Naive B cell (primary cell): Measurements from ENCODE around the gene HSD17B14. TPM values are rescaled to one million over a fixed set of nuclear protein-coding genes. Genes with fewer than 3 reads are reported as not detected.
"Not testable (repeated sequence)": the region's sequence is repeated elsewhere in the genome, so short reads cannot be mapped to it uniquely, and the experiment has no call there.

Source experiments
- ATAC-seq, 2 donors: fragments of 150-1000 bp; cut with Tn5 transposase; 2 replicates each; pipeline ENCODE4 v1.10.0; 2021; ENCODE audit warnings: low read depth in 2 of 2, mild to moderate bottlenecking in 2 of 2, moderate library complexity in 2 of 2
- DNase-seq: peaks from one replicate; pipeline ENCODE4 v3.0.0; 2022
- H3K27ac Mint-ChIP-seq, 6 donors: one replicate each; pipeline ENCODE4 v1.8.0; 2020 to 2022; ENCODE audit warnings: mild to moderate bottlenecking in 6 of 6, mixed read lengths in 6 of 6, moderate library complexity in 5 of 6, inconsistent platforms in 2 of 6
- H3K27me3 Mint-ChIP-seq, 3 donors: one replicate each; pipeline ENCODE4 v1.8.0; 2021 to 2022; ENCODE audit warnings: mixed read lengths in 3 of 3, mild to moderate bottlenecking in 1 of 3
- H3K36me3 Mint-ChIP-seq, 2 donors: one replicate each; pipeline ENCODE4 v1.8.0; 2020 to 2022; ENCODE audit warnings: mixed read lengths in 2 of 2, inconsistent platforms in 1 of 2, mild to moderate bottlenecking in 1 of 2
- H3K4me1 Mint-ChIP-seq, 3 donors: one replicate each; pipeline ENCODE4 v1.8.0; 2020 to 2022; ENCODE audit warnings: mixed read lengths in 3 of 3, inconsistent platforms in 1 of 3, mild to moderate bottlenecking in 1 of 3, moderate library complexity in 1 of 3
- H3K4me3 Mint-ChIP-seq, 8 donors: one replicate each; pipeline ENCODE4 v1.8.0; 2020 to 2022; ENCODE audit warnings: mild to moderate bottlenecking in 8 of 8, mixed read lengths in 8 of 8, moderate library complexity in 8 of 8, inconsistent platforms in 2 of 8
- H3K9me3 Mint-ChIP-seq, 7 donors: one replicate each; pipeline ENCODE4 v1.8.0; 2020 to 2022; ENCODE audit warnings: mixed read lengths in 7 of 7, mild to moderate bottlenecking in 5 of 7, inconsistent platforms in 2 of 7, moderate library complexity in 1 of 7
- polyA plus RNA-seq, 6 donors: library from polyadenylated mRNA; unstranded; fragments of 300-500 nt; fragmentation: Illumina TruSeq; gene quantifications; one replicate each; pipeline ENCODE4 v1.2.3, GENCODE V29; 2021; ENCODE audit warnings: low read depth in 6 of 6

The HSD17B14 gene
- polyA plus RNA-seq = 1 to 10 TPM in 4 of 6 donors, under 1 TPM in 1, not detected in 1; 1.00 to 3.3 (median 1.4) TPM

DNA sequence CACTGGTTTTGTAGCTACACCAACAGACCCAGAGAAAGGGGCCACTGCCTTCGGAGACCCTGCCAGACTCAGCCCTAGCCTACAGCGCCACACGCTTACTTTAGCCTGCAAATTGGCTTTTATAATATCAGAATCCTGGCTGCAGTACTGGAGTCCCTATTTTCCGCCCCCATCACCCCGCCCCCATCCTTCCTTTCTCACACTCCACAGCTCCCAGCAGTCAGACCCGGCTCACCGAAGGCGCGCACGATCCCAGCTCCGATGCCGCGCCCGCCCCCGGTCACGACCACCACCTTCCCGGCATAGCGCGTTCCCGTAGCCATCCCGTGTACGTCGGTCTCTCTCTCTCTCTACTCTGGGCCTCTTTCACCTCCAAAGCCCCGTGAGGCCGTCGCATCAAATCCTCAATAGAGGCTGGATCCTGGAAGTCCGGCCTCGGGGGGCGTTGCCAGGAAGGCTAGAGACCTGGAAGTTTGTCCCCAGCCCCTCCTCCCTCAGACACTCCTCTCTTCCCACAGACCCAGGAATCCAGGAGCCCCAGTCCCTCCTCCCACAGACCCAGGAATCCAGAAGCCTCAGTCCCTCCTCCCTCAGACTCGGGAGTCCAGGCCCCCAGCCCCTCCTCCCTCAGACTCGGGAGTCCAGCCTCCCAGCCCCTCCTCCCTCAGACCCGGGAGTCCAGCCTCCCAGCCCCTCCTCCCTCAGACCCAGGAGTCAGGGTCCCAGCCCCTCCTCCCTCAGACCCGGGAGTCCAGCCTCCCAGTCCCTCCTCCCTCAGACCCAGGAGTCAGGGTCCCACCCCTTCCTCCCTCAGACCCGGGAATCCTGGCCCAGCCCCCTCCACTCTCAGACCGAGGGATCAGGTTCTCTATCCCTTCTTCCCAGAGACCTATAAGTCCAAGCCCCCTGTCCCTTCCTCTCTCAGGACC is at the start of gene HSD17B14:
Gene HSD17B14 (minus strand): TSS at position 403 of the 929 bp plus-strand sequence. CDS start 80 bp downstream, at position 323.
- peaks cover 16 to 25% (median 25%) of the 10 kb centered on the region in 3 donors for H3K4me1 Mint-ChIP-seq
- peak within 1 kb of the TSS; percentile 90 to 99 (median 93) for H3K27ac Mint-ChIP-seq
- H3K36me3 Mint-ChIP-seq = no peaks in the 10 kb centered on the region
- H3K27me3 Mint-ChIP-seq = peaks cover 0 to 14% (median 0%) of the 10 kb centered on the region in 3 donors
- ATAC-seq (peak; percentile 20), DNase-seq (no peak)
- peak within 1 kb of the TSS; percentile 85 to 96 (median 93) for H3K4me3 Mint-ChIP-seq
- H3K9me3 Mint-ChIP-seq = no peaks in the 10 kb centered on the region

DNA sequence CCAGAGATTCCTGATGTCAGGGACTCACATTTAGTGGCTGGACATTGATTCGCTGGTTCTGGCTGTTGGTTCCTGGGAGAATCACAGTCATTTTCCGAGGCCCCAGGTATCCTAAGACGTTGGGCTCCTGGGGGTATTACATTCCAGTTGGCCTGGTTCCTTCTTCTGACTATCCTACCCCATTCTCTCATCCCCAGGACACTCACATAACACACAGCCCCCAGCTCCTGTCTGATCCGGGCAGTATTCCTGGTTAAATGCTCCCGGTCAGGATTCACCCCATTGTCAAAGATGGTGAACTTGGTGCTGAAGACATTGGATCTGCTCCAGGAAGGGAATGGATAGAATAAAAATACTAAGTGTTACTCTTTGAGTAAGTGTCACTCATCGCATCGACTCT is 47.4 kb upstream of the HSD17B14 start:
- H3K4me3 Mint-ChIP-seq = no peak overlapping the region
- H3K9me3 Mint-ChIP-seq = peaks cover 0 to 2% (median 0%) of the 10 kb centered on the region in 7 donors
- H3K36me3 Mint-ChIP-seq = no peaks in the 10 kb centered on the region
- no peak overlapping the region for H3K27ac Mint-ChIP-seq
- DNase-seq (no peak), ATAC-seq (no peak)
- peaks cover 0 to 6% (median 4%) of the 10 kb centered on the region in 3 donors for H3K4me1 Mint-ChIP-seq
- no peaks in the 10 kb centered on the region for H3K27me3 Mint-ChIP-seq

DNA sequence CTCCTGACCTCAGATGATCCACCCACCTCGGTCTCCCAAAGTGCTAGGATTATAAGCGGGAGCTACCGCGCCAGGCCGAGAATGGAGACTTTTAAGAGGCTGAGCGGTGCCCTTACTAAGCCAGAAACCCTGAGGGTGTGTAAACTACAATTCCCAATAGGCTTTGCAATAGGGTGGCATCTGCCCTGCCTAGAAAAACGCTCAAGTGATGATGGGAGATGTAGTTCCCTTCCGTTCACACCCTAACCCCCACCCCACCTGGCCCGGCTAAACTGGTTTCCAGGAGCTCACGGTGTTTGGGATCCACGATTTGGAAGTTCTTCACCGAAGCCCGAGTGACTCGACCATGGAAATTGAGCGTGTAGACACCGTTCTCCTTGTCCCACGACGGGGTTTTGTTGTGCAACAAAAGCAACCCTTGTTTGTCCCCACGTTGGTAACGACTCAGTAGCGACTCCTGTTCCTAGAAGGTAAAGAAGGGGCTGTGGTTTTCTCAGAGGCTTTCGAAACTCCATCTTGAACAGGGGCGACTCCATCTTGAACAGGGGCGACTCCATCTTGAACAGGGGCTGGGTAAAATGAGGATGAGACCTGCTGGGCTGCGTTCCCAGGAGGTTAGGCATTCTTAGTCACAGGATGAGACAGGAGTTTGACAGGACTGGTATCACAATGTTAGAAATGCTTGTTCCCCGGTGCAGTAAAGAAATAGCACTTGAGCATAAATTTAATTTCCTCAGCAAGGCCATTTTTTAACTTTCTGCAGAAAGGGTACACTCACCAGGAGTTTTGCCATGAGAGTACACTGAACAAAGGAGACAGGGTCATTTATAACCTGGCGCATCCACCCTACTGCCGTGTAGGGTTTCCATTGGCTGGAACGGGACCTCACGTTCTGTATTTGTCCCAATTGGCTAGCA is 45.7 kb upstream of the HSD17B14 start:
- ATAC-seq = peak; percentile 20 to 31
- no peaks in the 10 kb centered on the region for H3K36me3 Mint-ChIP-seq
- peaks cover 0 to 16% (median 7%) of the 10 kb centered on the region in 3 donors for H3K4me1 Mint-ChIP-seq
- H3K4me3 Mint-ChIP-seq = peak overlapping the region in 2 of 8 donors; percentile 35 to 65
- H3K9me3 Mint-ChIP-seq = peaks cover 0 to 2% (median 0%) of the 10 kb centered on the region in 7 donors
- peak; percentile 33 for DNase-seq
- peak overlapping the region in 2 of 6 donors; percentile 72 to 94 for H3K27ac Mint-ChIP-seq
- no peaks in the 10 kb centered on the region for H3K27me3 Mint-ChIP-seq

DNA sequence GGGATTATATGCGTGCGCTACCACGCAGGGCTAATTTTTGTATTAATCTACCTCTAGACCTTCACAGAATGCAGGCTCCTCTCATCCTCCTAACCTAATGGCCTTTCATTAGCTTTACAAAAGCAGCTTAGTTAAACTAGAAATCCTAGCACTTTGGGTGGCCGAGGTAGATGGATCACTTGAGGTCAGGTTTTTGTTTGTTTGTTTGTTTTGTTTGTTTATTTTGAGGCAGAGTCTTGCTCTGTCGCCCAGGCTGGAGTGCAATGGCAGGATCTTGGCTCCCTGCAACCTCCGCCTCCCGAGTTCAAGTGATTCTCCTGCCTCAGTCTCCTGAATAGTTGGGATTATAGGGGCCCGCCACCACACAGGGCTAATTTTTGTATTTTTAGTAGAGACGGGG is 43.4 kb upstream of the HSD17B14 start:
- not testable (repeated sequence) for DNase-seq, ATAC-seq, H3K9me3 Mint-ChIP-seq, H3K27me3 Mint-ChIP-seq, H3K36me3 Mint-ChIP-seq
- H3K27ac Mint-ChIP-seq = peak overlapping the region in 4 of 6 donors; percentile 51 to 100 (median 60)
- H3K4me1 Mint-ChIP-seq = peaks cover 19 to 36% (median 21%) of the 10 kb centered on the region in 3 donors
- H3K4me3 Mint-ChIP-seq = peak overlapping the region in 1 of 8 donors; percentile 78

DNA sequence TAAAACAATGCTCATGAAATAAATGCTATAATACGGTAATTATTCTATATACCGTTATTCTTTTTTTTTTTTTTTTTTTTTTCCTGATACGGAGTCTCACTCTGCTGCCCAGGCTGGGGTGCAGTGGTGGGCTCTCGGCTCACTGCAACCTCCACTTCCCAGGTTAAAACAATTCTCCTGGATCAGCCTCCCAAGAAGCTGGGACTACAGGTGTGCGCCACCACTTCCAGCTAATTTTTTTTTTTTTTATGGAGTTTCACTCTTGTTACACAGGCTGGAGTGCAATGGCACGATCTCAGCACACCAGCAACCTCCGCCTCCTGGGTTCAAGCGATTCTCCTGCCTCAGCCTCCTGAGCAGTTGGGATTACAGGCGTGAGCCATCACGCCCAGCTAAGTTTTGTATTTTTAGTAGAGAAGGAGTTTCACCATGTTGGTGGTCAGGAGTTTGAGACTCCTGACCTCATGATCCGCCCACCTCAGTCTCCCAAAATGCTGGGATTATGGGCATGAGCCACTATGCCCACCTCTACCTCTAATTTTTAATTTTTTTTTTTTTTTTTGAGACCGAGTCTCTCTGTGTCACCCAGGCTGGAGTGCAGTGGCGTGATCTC is 42.8 kb upstream of the HSD17B14 start:
- ATAC-seq (no peak), DNase-seq (no peak)
- H3K9me3 Mint-ChIP-seq = peaks cover 0 to 2% (median 0%) of the 10 kb centered on the region in 7 donors
- peaks cover 25 to 42% (median 25%) of the 10 kb centered on the region in 3 donors for H3K4me1 Mint-ChIP-seq
- H3K27ac Mint-ChIP-seq = peak overlapping the region in 3 of 6 donors; percentile 51 to 100 (median 59)
- H3K36me3 Mint-ChIP-seq = peaks cover 5 to 12% of the 10 kb centered on the region in 2 donors
- H3K27me3 Mint-ChIP-seq = no peaks in the 10 kb centered on the region
- H3K4me3 Mint-ChIP-seq = peak overlapping the region in 1 of 8 donors; percentile 99

DNA sequence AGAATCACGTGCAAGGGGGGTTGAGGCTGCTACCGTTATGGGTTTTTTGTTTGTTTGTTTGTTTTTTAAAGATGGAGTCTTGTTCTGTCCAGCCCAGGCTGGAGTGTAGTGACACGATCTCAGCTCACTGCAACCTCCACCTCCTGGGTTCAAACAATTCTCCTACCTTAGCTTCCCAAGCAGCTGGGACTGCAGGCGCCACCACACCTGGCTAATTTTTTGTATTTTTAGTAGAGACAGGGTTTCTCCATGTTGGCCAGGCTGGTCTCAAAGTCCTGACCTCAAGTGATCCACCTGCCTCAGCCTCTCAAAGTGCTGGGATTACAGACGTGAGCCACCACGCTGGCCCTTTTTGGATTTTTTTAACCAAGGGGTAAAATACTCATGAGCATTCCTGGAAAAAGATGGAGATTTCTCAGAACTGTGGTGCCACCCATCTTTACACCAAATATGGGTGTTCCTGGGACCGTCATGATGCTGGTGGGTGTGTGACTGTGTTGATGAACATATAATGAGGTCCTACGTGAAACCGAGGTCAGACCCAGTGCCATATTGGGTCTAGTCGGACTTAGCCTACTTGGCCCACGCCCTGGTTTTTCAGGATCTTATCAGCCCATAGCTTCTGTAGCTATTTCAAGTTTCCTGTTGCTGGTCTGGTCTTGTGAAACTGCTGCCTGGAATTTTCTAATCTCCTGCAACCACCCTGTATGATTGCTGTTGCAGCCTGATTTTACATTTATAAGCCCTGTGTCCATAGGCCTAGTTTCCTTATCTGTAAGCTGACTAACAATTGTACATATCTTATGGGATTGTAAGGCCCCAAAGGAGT is 42.1 kb upstream of the HSD17B14 start:
- Mint-ChIP-seq H3K27ac (peak overlapping the region; percentile 69 to 100 (median 78)), H3K27me3 (no peaks in the 10 kb centered on the region), H3K4me3 (peak overlapping the region in 4 of 8 donors; percentile 20 to 99 (median 34)), H3K9me3 (peaks cover 0 to 2% (median 0%) of the 10 kb centered on the region in 7 donors), H3K36me3 (peaks cover 12 to 20% of the 10 kb centered on the region in 2 donors), H3K4me1 (peaks cover 32 to 49% (median 32%) of the 10 kb centered on the region in 3 donors)
- DNase-seq (no peak), ATAC-seq (no peak)

DNA sequence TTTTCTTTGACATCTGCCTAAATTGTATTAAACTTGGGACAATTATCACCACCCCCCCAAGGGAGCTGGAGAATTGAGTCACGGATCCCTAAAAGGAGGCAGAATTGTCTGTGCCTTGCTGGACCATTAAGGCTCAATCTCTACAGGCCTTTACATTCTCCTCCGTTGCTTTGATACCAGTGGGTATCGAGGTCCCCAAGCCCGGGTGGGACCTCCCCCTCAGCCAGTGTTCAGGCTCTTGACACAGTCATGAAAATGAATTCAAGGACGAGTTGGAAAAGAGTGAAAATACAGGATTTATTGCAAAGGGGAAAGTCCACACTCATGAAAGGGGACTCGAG is 41.5 kb upstream of the HSD17B14 start:
- H3K9me3 Mint-ChIP-seq = peaks cover 0 to 2% (median 0%) of the 10 kb centered on the region in 7 donors
- H3K27me3 Mint-ChIP-seq = no peaks in the 10 kb centered on the region
- peak overlapping the region in 4 of 8 donors; percentile 42 to 99 (median 54) for H3K4me3 Mint-ChIP-seq
- peak overlapping the region; percentile 69 to 100 (median 88) for H3K27ac Mint-ChIP-seq
- DNase-seq (peak; percentile 21), ATAC-seq (no peak)
- H3K36me3 Mint-ChIP-seq = peaks cover 14 to 25% of the 10 kb centered on the region in 2 donors
- H3K4me1 Mint-ChIP-seq = peaks cover 38 to 55% (median 38%) of the 10 kb centered on the region in 3 donors

DNA sequence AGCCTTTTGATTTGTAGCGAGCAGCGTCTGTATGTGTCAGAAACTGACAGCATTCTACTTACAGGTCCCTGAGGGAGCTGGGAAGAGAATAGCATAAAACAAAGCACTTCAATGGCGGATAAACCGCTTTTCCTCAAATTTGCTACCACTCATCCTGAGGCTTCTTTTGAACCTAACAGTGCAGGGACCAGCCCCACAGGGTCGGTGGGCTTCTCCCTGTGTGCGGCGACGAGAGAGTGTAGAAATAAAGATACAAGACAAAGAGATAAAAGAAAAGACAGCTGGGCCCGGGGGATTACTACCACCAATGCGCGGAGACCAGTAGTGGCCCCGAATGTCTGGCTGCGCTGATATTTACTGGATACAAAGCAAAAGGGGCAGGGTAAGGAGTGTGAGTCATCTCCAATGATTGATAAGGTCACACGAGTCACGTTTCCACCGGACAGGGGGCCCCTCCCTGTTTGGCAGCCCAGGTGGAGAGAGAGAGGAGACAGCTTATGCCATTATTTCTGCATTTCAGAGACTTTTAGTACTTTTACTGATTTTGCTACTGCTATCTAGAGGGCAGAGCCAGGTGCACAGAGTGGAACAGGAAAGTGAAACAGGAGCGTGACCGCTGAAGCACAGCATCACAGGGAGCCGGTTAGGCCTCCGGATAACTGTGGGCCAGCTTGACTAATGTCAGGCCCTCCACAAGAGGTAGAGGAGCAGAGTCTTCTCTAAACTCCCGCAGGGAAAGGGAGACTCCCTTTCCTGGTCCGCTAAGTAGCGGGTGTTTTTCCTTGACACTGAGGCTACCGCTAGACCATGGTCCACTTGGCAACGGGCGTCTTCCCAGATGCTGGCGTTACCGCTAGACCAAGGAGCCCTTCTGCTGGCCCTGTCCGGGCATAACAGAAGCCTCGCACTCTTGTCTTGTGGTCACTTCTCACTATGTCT is 40.0 kb upstream of the HSD17B14 start:
- not testable (repeated sequence) for ATAC-seq, H3K9me3 Mint-ChIP-seq, H3K27me3 Mint-ChIP-seq
- DNase-seq = peak; percentile 41
- peak overlapping the region; percentile 13 to 100 (median 72) for H3K4me3 Mint-ChIP-seq
- peak overlapping the region; percentile 92 to 100 (median 100) for H3K27ac Mint-ChIP-seq
- H3K4me1 Mint-ChIP-seq = peaks cover 45 to 63% (median 46%) of the 10 kb centered on the region in 3 donors
- H3K36me3 Mint-ChIP-seq = peaks cover 18 to 33% of the 10 kb centered on the region in 2 donors

DNA sequence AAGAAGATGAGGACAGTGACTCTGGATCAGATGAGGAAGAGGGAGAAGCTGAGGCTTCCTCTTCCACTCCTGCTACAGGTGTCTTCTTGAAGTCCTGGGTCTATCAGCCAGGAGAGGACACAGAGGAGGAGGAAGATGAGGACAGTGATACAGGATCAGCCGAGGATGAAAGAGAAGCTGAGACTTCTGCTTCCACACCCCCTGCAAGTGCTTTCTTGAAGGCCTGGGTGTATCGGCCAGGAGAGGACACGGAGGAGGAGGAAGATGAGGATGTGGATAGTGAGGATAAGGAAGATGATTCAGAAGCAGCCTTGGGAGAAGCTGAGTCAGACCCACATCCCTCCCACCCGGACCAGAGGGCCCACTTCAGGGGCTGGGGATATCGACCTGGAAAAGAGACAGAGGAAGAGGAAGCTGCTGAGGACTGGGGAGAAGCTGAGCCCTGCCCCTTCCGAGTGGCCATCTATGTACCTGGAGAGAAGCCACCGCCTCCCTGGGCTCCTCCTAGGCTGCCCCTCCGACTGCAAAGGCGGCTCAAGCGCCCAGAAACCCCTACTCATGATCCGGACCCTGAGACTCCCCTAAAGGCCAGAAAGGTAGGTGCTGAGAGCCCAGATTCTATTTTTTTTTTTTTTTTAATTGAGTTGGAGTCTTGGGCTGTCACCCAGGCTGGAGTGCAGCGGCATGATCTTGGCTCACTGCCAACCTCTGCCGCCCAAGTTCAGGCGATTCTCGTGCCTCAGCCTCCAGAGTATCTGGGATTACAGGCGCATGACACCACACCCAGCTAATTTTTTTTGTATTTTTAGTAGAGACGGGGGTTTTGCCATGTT is 38.2 kb upstream of the HSD17B14 start:
- no peaks in the 10 kb centered on the region for H3K27me3 Mint-ChIP-seq
- H3K4me3 Mint-ChIP-seq = peak overlapping the region; percentile 98 to 100 (median 100)
- H3K4me1 Mint-ChIP-seq = peaks cover 45 to 59% (median 46%) of the 10 kb centered on the region in 3 donors
- H3K9me3 Mint-ChIP-seq = peaks cover 0 to 4% (median 0%) of the 10 kb centered on the region in 7 donors
- peak; percentile 0 to 2 for ATAC-seq
- DNase-seq = peak; percentile 22
- peak overlapping the region; percentile 97 to 100 (median 100) for H3K27ac Mint-ChIP-seq
- H3K36me3 Mint-ChIP-seq = peaks cover 18 to 33% of the 10 kb centered on the region in 2 donors

DNA sequence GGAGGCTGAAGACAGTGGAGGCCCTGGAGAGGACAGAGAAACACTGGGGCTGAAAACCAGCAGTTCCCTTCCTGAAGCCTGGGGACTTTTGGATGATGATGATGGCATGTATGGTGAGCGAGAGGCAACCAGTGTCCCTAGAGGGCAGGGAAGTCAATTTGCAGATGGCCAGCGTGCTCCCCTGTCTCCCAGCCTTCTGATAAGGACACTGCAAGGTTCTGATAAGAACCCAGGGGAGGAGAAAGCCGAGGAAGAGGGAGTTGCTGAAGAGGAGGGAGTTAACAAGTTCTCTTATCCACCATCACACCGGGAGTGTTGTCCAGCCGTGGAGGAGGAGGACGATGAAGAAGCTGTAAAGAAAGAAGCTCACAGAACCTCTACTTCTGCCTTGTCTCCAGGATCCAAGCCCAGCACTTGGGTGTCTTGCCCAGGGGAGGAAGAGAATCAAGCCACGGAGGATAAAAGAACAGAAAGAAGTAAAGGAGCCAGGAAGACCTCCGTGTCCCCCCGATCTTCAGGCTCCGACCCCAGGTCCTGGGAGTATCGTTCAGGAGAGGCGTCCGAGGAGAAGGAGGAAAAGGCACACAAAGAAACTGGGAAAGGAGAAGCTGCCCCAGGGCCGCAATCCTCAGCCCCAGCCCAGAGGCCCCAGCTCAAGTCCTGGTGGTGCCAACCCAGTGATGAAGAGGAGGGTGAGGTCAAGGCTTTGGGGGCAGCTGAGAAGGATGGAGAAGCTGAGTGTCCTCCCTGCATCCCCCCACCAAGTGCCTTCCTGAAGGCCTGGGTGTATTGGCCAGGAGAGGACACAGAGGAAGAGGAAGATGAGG is 37.4 kb upstream of the HSD17B14 start:
- Mint-ChIP-seq H3K27me3 (no peaks in the 10 kb centered on the region), H3K27ac (peak overlapping the region; percentile 99 to 100 (median 100)), H3K36me3 (peaks cover 18 to 33% of the 10 kb centered on the region in 2 donors), H3K9me3 (peaks cover 0 to 4% (median 0%) of the 10 kb centered on the region in 7 donors), H3K4me1 (peaks cover 45 to 57% (median 46%) of the 10 kb centered on the region in 3 donors), H3K4me3 (peak overlapping the region; percentile 98 to 100 (median 100))
- ATAC-seq = no peak
- DNase-seq = peak; percentile 17
